ENCODE data around the gene NEURL4. TPM values are rescaled to one million over a fixed set of nuclear protein-coding genes. Genes with fewer than 3 reads are reported as not detected.
A peak's percentile ranks its signal among the peaks of the same experiment; 100 is the strongest.

The NEURL4 gene
- total RNA-seq, 1 donor from 2014 or later, result 45.1 TPM

- H3K27ac Mint-ChIP-seq (ENCODE audit: unreplicated experiment), result no peak overlapping the region
- no peaks in the 10 kb centered on the region for H3K9me3 Mint-ChIP-seq (ENCODE audit: unreplicated experiment)
- TF ChIP-seq CTCF (IDR thresholded peaks at IDR 0.05), result no peak
- peaks cover 21% of the 10 kb centered on the region for H3K4me1 Mint-ChIP-seq (ENCODE audit: unreplicated experiment)
- peaks cover 24% of the 10 kb centered on the region for H3K27me3 Mint-ChIP-seq (ENCODE audit: unreplicated experiment)
- H3K4me3 Mint-ChIP-seq (ENCODE audit: unreplicated experiment), result peak overlapping the region; percentile 76
- no peaks in the 10 kb centered on the region for H3K36me3 Mint-ChIP-seq (ENCODE audit: unreplicated experiment)
- DNase-seq (ENCODE audit: extremely low spot score, unreplicated experiment), result no peak
These were observed 47.0 kb downstream of the NEURL4 start for GRCh38 chr17:7281953-7282751.

DNA sequence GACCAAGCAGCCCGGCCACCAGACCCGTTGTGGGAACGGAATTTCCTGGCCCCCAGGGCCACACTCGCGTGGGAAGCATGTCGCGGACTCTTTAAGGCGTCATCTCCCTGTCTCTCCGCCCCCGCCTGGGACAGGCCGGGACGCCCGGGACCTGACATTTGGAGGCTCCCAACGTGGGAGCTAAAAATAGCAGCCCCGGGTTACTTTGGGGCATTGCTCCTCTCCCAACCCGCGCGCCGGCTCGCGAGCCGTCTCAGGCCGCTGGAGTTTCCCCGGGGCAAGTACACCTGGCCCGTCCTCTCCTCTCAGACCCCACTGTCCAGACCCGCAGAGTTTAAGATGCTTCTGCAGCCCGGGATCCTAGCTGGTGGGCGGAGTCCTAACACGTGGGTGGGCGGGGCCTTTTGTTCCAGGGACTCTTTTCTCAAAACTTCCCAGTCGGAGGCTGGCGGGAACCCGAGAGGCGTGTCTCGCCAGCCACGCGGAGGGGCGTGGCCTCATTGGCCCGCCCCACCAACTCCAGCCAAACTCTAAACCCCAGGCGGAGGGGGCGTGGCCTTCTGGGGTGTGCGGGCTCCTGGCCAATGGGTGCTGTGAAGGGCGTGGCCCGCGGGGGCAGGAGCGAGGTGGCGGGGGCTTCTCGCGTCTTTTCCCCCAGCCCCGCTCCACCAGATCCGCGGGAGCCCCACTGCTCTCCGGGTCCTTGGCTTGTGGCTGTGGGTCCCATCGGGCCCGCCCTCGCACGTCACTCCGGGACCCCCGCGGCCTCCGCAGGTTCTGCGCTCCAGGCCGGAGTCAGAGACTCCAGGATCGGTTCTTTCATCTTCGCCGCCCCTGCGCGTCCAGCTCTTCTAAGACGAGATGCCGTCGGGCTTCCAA is 47.8 kb downstream of the NEURL4 start, which contains the start of gene SLC2A4:
TSS of gene SLC2A4 (plus strand) at position 645 of the 879 bp plus-strand sequence. CDS start at position 862, 217 bp downstream.
- peak; percentile 96 for DNase-seq (ENCODE audit: extremely low spot score, unreplicated experiment)
- Mint-ChIP-seq H3K36me3 (ENCODE audit: unreplicated experiment) (no peaks in the 10 kb centered on the region), H3K27ac (ENCODE audit: unreplicated experiment) (peak within 1 kb of the TSS; percentile 70)

GRCh38 chr17:7280519-7281073 is 48.5 kb downstream of the NEURL4 start:
- Mint-ChIP-seq H3K27ac (ENCODE audit: unreplicated experiment) (peak overlapping the region; percentile 70), H3K36me3 (ENCODE audit: unreplicated experiment) (no peaks in the 10 kb centered on the region), H3K4me1 (ENCODE audit: unreplicated experiment) (peaks cover 21% of the 10 kb centered on the region), H3K9me3 (ENCODE audit: unreplicated experiment) (no peaks in the 10 kb centered on the region), H3K27me3 (ENCODE audit: unreplicated experiment) (peaks cover 14% of the 10 kb centered on the region), H3K4me3 (ENCODE audit: unreplicated experiment) (peak overlapping the region; percentile 76)
- TF ChIP-seq CTCF (IDR thresholded peaks at IDR 0.05), result peak; percentile 91
- peak; percentile 90 for DNase-seq (ENCODE audit: extremely low spot score, unreplicated experiment)

More for the DNA sequence above, 47.8 kb downstream of the NEURL4 start, which contains the start of gene SLC2A4:
- H3K9me3 Mint-ChIP-seq (ENCODE audit: unreplicated experiment), result no peaks in the 10 kb centered on the region
- H3K4me1 Mint-ChIP-seq (ENCODE audit: unreplicated experiment), result peaks cover 21% of the 10 kb centered on the region
- H3K27me3 Mint-ChIP-seq (ENCODE audit: unreplicated experiment), result peaks cover 18% of the 10 kb centered on the region
- no peak for TF ChIP-seq CTCF (IDR thresholded peaks at IDR 0.05)
- peak within 1 kb of the TSS; percentile 76 for H3K4me3 Mint-ChIP-seq (ENCODE audit: unreplicated experiment)

- H3K4me3 Mint-ChIP-seq (ENCODE audit: unreplicated experiment), result no peak overlapping the region
- H3K36me3 Mint-ChIP-seq (ENCODE audit: unreplicated experiment), result no peaks in the 10 kb centered on the region
- DNase-seq (ENCODE audit: extremely low spot score, unreplicated experiment), result no peak
- peaks cover 21% of the 10 kb centered on the region for H3K4me1 Mint-ChIP-seq (ENCODE audit: unreplicated experiment)
- peaks cover 14% of the 10 kb centered on the region for H3K27me3 Mint-ChIP-seq (ENCODE audit: unreplicated experiment)
- TF ChIP-seq CTCF (IDR thresholded peaks at IDR 0.05), result no peak
- H3K27ac Mint-ChIP-seq (ENCODE audit: unreplicated experiment), result no peak overlapping the region
- H3K9me3 Mint-ChIP-seq (ENCODE audit: unreplicated experiment), result no peaks in the 10 kb centered on the region
These were observed 49.7 kb downstream of the NEURL4 start for GRCh38 chr17:7279448-7279847.

Measured in osteocyte (in vitro differentiated cells).